Measurements from ENCODE around the gene LRP1B.
"Not testable (repeated sequence)": the region's sequence is repeated elsewhere in the genome, so short reads cannot be mapped to it uniquely, and the experiment has no call there.

Gene LRP1B

GRCh38 chr2:140308706-140309105 is 1822.1 kb downstream of the LRP1B start:
- H3K27ac ChIP-seq (ENCODE audit: low read depth, low read length): no peak overlapping the region
- H3K27me3 ChIP-seq (ENCODE audit: control insufficient read depth in 1 of 2, insufficient read depth in 2 of 2, low read length in 2 of 2): no peaks in the 10 kb centered on the region
- no peak overlapping the region for H3K4me3 ChIP-seq (ENCODE audit: low read depth in 1 of 2, low read length in 2 of 2)
- H3K4me1 ChIP-seq (ENCODE audit: insufficient read depth, low read length): no peaks in the 10 kb centered on the region
- H3K9me3 ChIP-seq (ENCODE audit: low read length): no peaks in the 10 kb centered on the region
- H3K9ac ChIP-seq (ENCODE audit: low read length): no peak overlapping the region
- H3K36me3 ChIP-seq (ENCODE audit: insufficient read depth, low read length): no peaks in the 10 kb centered on the region

GRCh38 chr2:140307532-140307931 is 1823.3 kb downstream of the LRP1B start:
- H3K27me3 ChIP-seq (ENCODE audit: control insufficient read depth in 1 of 2, insufficient read depth in 2 of 2, low read length in 2 of 2): no peaks in the 10 kb centered on the region
- H3K27ac ChIP-seq (ENCODE audit: low read depth, low read length): no peak overlapping the region
- H3K36me3 ChIP-seq (ENCODE audit: insufficient read depth, low read length): no peaks in the 10 kb centered on the region
- H3K9me3 ChIP-seq (ENCODE audit: low read length): no peaks in the 10 kb centered on the region
- no peak overlapping the region for H3K9ac ChIP-seq (ENCODE audit: low read length)
- H3K4me3 ChIP-seq (ENCODE audit: low read depth in 1 of 2, low read length in 2 of 2): no peak overlapping the region
- no peaks in the 10 kb centered on the region for H3K4me1 ChIP-seq (ENCODE audit: insufficient read depth, low read length)

GRCh38 chr2:140295767-140296166 is 1835.0 kb downstream of the LRP1B start:
- H3K4me1 ChIP-seq (ENCODE audit: insufficient read depth, low read length): no peaks in the 10 kb centered on the region
- H3K27me3 ChIP-seq (ENCODE audit: control insufficient read depth in 1 of 2, insufficient read depth in 2 of 2, low read length in 2 of 2): no peaks in the 10 kb centered on the region
- no peaks in the 10 kb centered on the region for H3K36me3 ChIP-seq (ENCODE audit: insufficient read depth, low read length)
- no peak overlapping the region for H3K9ac ChIP-seq (ENCODE audit: low read length)
- no peak overlapping the region for H3K4me3 ChIP-seq (ENCODE audit: low read depth in 1 of 2, low read length in 2 of 2)
- H3K27ac ChIP-seq (ENCODE audit: low read depth, low read length): no peak overlapping the region
- H3K9me3 ChIP-seq (ENCODE audit: low read length): no peaks in the 10 kb centered on the region

- H3K27ac ChIP-seq (ENCODE audit: low read depth, low read length): no peak overlapping the region
- H3K4me1 ChIP-seq (ENCODE audit: insufficient read depth, low read length): no peaks in the 10 kb centered on the region
- no peak overlapping the region for H3K9ac ChIP-seq (ENCODE audit: low read length)
- H3K9me3 ChIP-seq (ENCODE audit: low read length): no peaks in the 10 kb centered on the region
- no peaks in the 10 kb centered on the region for H3K27me3 ChIP-seq (ENCODE audit: control insufficient read depth in 1 of 2, insufficient read depth in 2 of 2, low read length in 2 of 2)
- H3K36me3 ChIP-seq (ENCODE audit: insufficient read depth, low read length): no peaks in the 10 kb centered on the region
- no peak overlapping the region for H3K4me3 ChIP-seq (ENCODE audit: low read depth in 1 of 2, low read length in 2 of 2)
These were observed 1842.1 kb downstream of the LRP1B start for GRCh38 chr2:140288726-140289125.

- Histone ChIP-seq H3K27ac (ENCODE audit: low read depth, low read length) (no peak overlapping the region), H3K36me3 (ENCODE audit: insufficient read depth, low read length) (no peaks in the 10 kb centered on the region), H3K9me3 (ENCODE audit: low read length) (no peaks in the 10 kb centered on the region), H3K9ac (ENCODE audit: low read length) (no peak overlapping the region), H3K4me3 (ENCODE audit: low read depth in 1 of 2, low read length in 2 of 2) (no peak overlapping the region), H3K27me3 (ENCODE audit: control insufficient read depth in 1 of 2, insufficient read depth in 2 of 2, low read length in 2 of 2) (no peaks in the 10 kb centered on the region), H3K4me1 (ENCODE audit: insufficient read depth, low read length) (no peaks in the 10 kb centered on the region)
These were observed 1842.6 kb downstream of the LRP1B start for GRCh38 chr2:140288213-140288612.

GRCh38 chr2:140286377-140286776 is 1844.4 kb downstream of the LRP1B start:
- no peak overlapping the region for H3K9ac ChIP-seq (ENCODE audit: low read length)
- no peaks in the 10 kb centered on the region for H3K36me3 ChIP-seq (ENCODE audit: insufficient read depth, low read length)
- H3K4me3 ChIP-seq (ENCODE audit: low read depth in 1 of 2, low read length in 2 of 2): no peak overlapping the region
- H3K4me1 ChIP-seq (ENCODE audit: insufficient read depth, low read length): no peaks in the 10 kb centered on the region
- H3K27ac ChIP-seq (ENCODE audit: low read depth, low read length): no peak overlapping the region
- H3K27me3 ChIP-seq (ENCODE audit: control insufficient read depth in 1 of 2, insufficient read depth in 2 of 2, low read length in 2 of 2): no peaks in the 10 kb centered on the region
- H3K9me3 ChIP-seq (ENCODE audit: low read length): no peaks in the 10 kb centered on the region

GRCh38 chr2:140277344-140277743 is 1853.5 kb downstream of the LRP1B start:
- not testable (repeated sequence) for H3K4me3 ChIP-seq (ENCODE audit: low read depth in 1 of 2, low read length in 2 of 2); H3K9me3 ChIP-seq (ENCODE audit: low read length); H3K27me3 ChIP-seq (ENCODE audit: control insufficient read depth in 1 of 2, insufficient read depth in 2 of 2, low read length in 2 of 2); H3K4me1 ChIP-seq (ENCODE audit: insufficient read depth, low read length); H3K36me3 ChIP-seq (ENCODE audit: insufficient read depth, low read length); H3K27ac ChIP-seq (ENCODE audit: low read depth, low read length); H3K9ac ChIP-seq (ENCODE audit: low read length)

- no peak overlapping the region for H3K9ac ChIP-seq (ENCODE audit: low read length)
- no peak overlapping the region for H3K27ac ChIP-seq (ENCODE audit: low read depth, low read length)
- H3K4me3 ChIP-seq (ENCODE audit: low read depth in 1 of 2, low read length in 2 of 2): no peak overlapping the region
- no peaks in the 10 kb centered on the region for H3K4me1 ChIP-seq (ENCODE audit: insufficient read depth, low read length)
- no peaks in the 10 kb centered on the region for H3K36me3 ChIP-seq (ENCODE audit: insufficient read depth, low read length)
- H3K27me3 ChIP-seq (ENCODE audit: control insufficient read depth in 1 of 2, insufficient read depth in 2 of 2, low read length in 2 of 2): no peaks in the 10 kb centered on the region
- H3K9me3 ChIP-seq (ENCODE audit: low read length): no peaks in the 10 kb centered on the region
These were observed 1854.2 kb downstream of the LRP1B start for GRCh38 chr2:140276661-140277060.

- Histone ChIP-seq H3K27ac (ENCODE audit: low read depth, low read length) (no peak overlapping the region), H3K27me3 (ENCODE audit: control insufficient read depth in 1 of 2, insufficient read depth in 2 of 2, low read length in 2 of 2) (no peaks in the 10 kb centered on the region), H3K9ac (ENCODE audit: low read length) (no peak overlapping the region), H3K36me3 (ENCODE audit: insufficient read depth, low read length) (no peaks in the 10 kb centered on the region), H3K4me1 (ENCODE audit: insufficient read depth, low read length) (no peaks in the 10 kb centered on the region), H3K9me3 (ENCODE audit: low read length) (no peaks in the 10 kb centered on the region), H3K4me3 (ENCODE audit: low read depth in 1 of 2, low read length in 2 of 2) (no peak overlapping the region)
These were observed 1855.4 kb downstream of the LRP1B start for GRCh38 chr2:140275427-140275826.

- H3K9ac ChIP-seq (ENCODE audit: low read length): no peak overlapping the region
- no peaks in the 10 kb centered on the region for H3K9me3 ChIP-seq (ENCODE audit: low read length)
- H3K4me1 ChIP-seq (ENCODE audit: insufficient read depth, low read length): no peaks in the 10 kb centered on the region
- H3K27ac ChIP-seq (ENCODE audit: low read depth, low read length): no peak overlapping the region
- no peaks in the 10 kb centered on the region for H3K27me3 ChIP-seq (ENCODE audit: control insufficient read depth in 1 of 2, insufficient read depth in 2 of 2, low read length in 2 of 2)
- H3K36me3 ChIP-seq (ENCODE audit: insufficient read depth, low read length): no peaks in the 10 kb centered on the region
- no peak overlapping the region for H3K4me3 ChIP-seq (ENCODE audit: low read depth in 1 of 2, low read length in 2 of 2)
These were observed 1855.9 kb downstream of the LRP1B start for GRCh38 chr2:140274891-140275290.

GRCh38 chr2:140273958-140274357 is 1856.9 kb downstream of the LRP1B start:
- no peak overlapping the region for H3K27ac ChIP-seq (ENCODE audit: low read depth, low read length)
- H3K4me3 ChIP-seq (ENCODE audit: low read depth in 1 of 2, low read length in 2 of 2): no peak overlapping the region
- H3K9ac ChIP-seq (ENCODE audit: low read length): no peak overlapping the region
- H3K27me3 ChIP-seq (ENCODE audit: control insufficient read depth in 1 of 2, insufficient read depth in 2 of 2, low read length in 2 of 2): no peaks in the 10 kb centered on the region
- no peaks in the 10 kb centered on the region for H3K4me1 ChIP-seq (ENCODE audit: insufficient read depth, low read length)
- H3K36me3 ChIP-seq (ENCODE audit: insufficient read depth, low read length): no peaks in the 10 kb centered on the region
- H3K9me3 ChIP-seq (ENCODE audit: low read length): no peaks in the 10 kb centered on the region

GRCh38 chr2:140273408-140273807 is 1857.4 kb downstream of the LRP1B start:
- Histone ChIP-seq H3K4me3 (ENCODE audit: low read depth in 1 of 2, low read length in 2 of 2) (no peak overlapping the region), H3K9ac (ENCODE audit: low read length) (no peak overlapping the region), H3K27me3 (ENCODE audit: control insufficient read depth in 1 of 2, insufficient read depth in 2 of 2, low read length in 2 of 2) (no peaks in the 10 kb centered on the region), H3K9me3 (ENCODE audit: low read length) (no peaks in the 10 kb centered on the region), H3K36me3 (ENCODE audit: insufficient read depth, low read length) (no peaks in the 10 kb centered on the region), H3K4me1 (ENCODE audit: insufficient read depth, low read length) (no peaks in the 10 kb centered on the region), H3K27ac (ENCODE audit: low read depth, low read length) (no peak overlapping the region)
